CD1c-positive myeloid dendritic cell (primary cell): ENCODE measurements around the gene ZNF639.
"Not testable (repeated sequence)": the region's sequence is repeated elsewhere in the genome, so short reads cannot be mapped to it uniquely, and the experiment has no call there.

Experiments used
- DNase-seq: peaks from one replicate; pipeline ENCODE4 v3.0.0-alpha.2; 2016; ENCODE audit errors: extremely low spot score

The ZNF639 gene, protein sequence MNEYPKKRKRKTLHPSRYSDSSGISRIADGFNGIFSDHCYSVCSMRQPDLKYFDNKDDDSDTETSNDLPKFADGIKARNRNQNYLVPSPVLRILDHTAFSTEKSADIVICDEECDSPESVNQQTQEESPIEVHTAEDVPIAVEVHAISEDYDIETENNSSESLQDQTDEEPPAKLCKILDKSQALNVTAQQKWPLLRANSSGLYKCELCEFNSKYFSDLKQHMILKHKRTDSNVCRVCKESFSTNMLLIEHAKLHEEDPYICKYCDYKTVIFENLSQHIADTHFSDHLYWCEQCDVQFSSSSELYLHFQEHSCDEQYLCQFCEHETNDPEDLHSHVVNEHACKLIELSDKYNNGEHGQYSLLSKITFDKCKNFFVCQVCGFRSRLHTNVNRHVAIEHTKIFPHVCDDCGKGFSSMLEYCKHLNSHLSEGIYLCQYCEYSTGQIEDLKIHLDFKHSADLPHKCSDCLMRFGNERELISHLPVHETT

GRCh38 chr3:179322286-179323196 lies at the start of gene ZNF639:
Gene ZNF639 (plus strand): TSS chr3:179323031. CDS start chr3:179328294, 5,263 bp downstream.
- DNase-seq: peak; percentile 85

GRCh38 chr3:179274434-179274833 lies 48.4 kb upstream of the ZNF639 start:
- DNase-seq: not testable (repeated sequence)

- DNase-seq: no peak
These were observed 46.8 kb upstream of the ZNF639 start for GRCh38 chr3:179276001-179276400.

GRCh38 chr3:179276743-179277142 lies 46.1 kb upstream of the ZNF639 start:
- no peak for DNase-seq

DNA sequence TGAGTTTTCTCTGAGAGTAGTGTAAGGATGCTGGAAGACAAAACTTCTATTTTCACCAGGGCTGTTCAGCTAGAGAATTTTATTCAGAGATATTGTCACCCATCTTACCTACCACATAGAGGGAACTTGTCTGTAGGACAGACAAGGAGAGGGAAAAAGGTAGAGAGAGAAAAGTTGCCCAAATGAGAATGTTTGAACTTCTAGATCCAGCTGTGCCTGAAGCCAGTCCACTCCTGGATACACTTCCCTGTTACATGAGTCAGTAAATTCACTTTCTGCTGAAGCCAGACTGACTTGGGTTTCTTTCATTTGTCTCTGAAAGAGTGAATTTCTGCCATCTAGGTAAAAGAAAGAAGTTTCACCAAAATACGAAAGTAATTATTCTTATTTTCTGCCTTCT lies 44.7 kb upstream of the ZNF639 start:
- no peak for DNase-seq

GRCh38 chr3:179278932-179279693 lies 43.7 kb upstream of the ZNF639 start:
- no peak for DNase-seq

DNA sequence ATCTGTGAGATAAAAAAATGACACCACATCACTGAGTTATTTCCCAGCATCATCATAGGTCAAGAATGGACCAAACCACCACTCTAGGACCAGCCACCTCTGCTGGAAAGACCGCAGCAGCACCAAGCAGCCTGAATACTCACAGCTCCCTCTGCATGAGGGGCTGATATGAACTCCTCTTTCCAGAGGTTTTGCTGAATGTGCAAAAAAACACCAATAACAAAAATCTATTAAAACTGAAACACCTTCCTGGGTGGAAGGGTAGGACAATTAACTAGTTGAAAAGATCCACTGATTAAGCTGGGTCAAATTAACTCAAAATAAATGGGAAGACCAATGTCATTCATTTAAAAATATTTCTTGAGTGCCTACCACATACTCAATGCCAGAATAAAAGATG lies 43.0 kb upstream of the ZNF639 start:
- no peak for DNase-seq

- DNase-seq: no peak
These were observed 41.0 kb upstream of the ZNF639 start for GRCh38 chr3:179281825-179282224.

GRCh38 chr3:179286331-179286730 lies 36.5 kb upstream of the ZNF639 start:
- no peak for DNase-seq

GRCh38 chr3:179288845-179289244 lies 34.0 kb upstream of the ZNF639 start:
- DNase-seq: no peak

- DNase-seq: no peak
These were observed 33.5 kb upstream of the ZNF639 start for GRCh38 chr3:179289295-179289694.

DNA sequence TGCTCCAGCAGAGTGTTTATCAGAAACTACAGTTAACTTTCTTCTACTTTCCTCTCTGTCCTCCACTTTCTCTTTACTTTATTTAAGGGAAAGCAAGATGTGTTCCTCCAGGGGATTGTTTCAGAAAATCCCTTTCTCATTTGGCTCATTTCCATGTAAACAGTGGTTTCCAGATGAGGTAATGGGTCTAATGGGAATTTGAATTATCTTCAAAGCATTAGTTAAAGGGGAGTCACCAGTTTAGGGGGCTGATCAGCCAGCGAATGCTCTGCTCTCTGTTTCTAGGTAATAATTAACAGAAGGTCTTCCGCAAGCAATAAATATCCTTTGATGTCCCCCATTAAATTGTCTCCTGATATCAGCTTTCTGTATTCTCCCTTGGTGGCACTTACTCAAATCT lies 30.4 kb upstream of the ZNF639 start:
- no peak for DNase-seq

GRCh38 chr3:179297971-179298725 lies 24.7 kb upstream of the ZNF639 start:
- no peak for DNase-seq

- DNase-seq: no peak
These were observed 23.5 kb upstream of the ZNF639 start for GRCh38 chr3:179299316-179299715.

GRCh38 chr3:179299999-179300613 lies 22.7 kb upstream of the ZNF639 start:
- DNase-seq: no peak

- no peak for DNase-seq
These were observed 21.2 kb upstream of the ZNF639 start for GRCh38 chr3:179301645-179302044.

- DNase-seq: no peak
These were observed 20.7 kb upstream of the ZNF639 start for GRCh38 chr3:179302111-179302510.

GRCh38 chr3:179304605-179305004 lies 18.2 kb upstream of the ZNF639 start:
- no peak for DNase-seq

- DNase-seq: not testable (repeated sequence)
These were observed 15.5 kb upstream of the ZNF639 start for GRCh38 chr3:179307362-179307761.

DNA sequence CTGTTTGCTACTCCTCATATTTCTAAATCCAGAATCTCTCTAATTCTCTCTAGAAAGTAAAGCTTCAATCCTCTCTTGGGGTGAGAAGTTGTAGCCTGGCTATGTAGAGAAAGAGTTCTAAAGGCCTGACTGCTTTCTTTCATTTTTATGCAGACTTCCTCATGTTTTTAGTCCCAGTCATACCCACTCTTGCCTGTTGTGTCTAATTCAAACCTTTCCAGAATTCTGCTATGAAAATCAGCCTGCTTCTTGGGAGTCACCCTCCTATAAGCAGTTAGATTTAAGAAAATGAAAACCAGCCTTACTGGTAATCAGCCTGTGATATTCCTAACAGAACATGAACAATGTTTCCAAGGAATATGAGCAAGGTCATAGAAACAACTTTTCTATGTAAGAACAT lies 14.8 kb upstream of the ZNF639 start:
- DNase-seq: no peak
